A549 (cell line): ENCODE results near the gene RAPGEF2. TPM values are rescaled to one million over a fixed set of nuclear protein-coding genes. Genes with fewer than 3 reads are reported as not detected.

Source experiments
- ATAC-seq, 2 experiments: fragments of 200-7000 bp in 1 of 2; fragments of >200 bp in 1 of 2; cut with Nextera tagmentation in 1 of 2; cut with Tn5 transposase in 1 of 2; 3 replicates each; pipeline versions ENCODE4 v1.8.0 to v1.9.1; 2018 to 2020; ENCODE audit warnings: mild to moderate bottlenecking in 1 of 2, moderate library complexity in 1 of 2
- CTCF ChIA-PET: fragments of 300-600 bp; sonication (Branson Sonifier 250); formaldehyde crosslinking; extraction: SDS; loops from one replicate; lab custom pipeline; 2021; ENCODE audit warnings: antibody characterized with exemption, inconsistent platforms; lab: Yijun Ruan, JAX
- POLR2A ChIA-PET: fragments of 350-600 bp; formaldehyde crosslinking; extraction: SDS; loops from one replicate; lab custom pipeline; 2021; ENCODE audit warnings: antibody characterized with exemption, inconsistent platforms; lab: Yijun Ruan, JAX
- DNase-seq, 2 experiments: peaks; one replicate each; pipeline versions ENCODE4 v3.0.0 to v3.0.0-alpha.2; 2011 to 2016; ENCODE audit warnings: low read depth in 1 of 2, low spot score in 1 of 2
- FAIRE-seq: peaks from 2 replicates; lab custom pipeline; 2011; peaks lifted over from hg19 to GRCh38; lab: Jason Lieb, UNC
- H3K27ac ChIP-seq, 2 experiments: fragments of >200 bp; sonication (Bioruptor Twin); formaldehyde crosslinking; 3 replicates each; pipeline ENCODE4 v1.5.1; 2016 to 2017
- H3K4me1 ChIP-seq: fragments of >200 bp; sonication (Bioruptor Twin); formaldehyde crosslinking; 3 replicates; pipeline ENCODE4 v1.6.1; 2016
- H3K4me2 ChIP-seq: fragments of >200 bp; sonication (Bioruptor Twin); formaldehyde crosslinking; 3 replicates; pipeline ENCODE4 v1.6.1; 2016
- H3K4me3 ChIP-seq: fragments of >200 bp; sonication (Bioruptor Twin); formaldehyde crosslinking; 3 replicates; pipeline ENCODE4 v1.5.1; 2016
- H3K9me3 ChIP-seq: fragments of >200 bp; sonication (Bioruptor Twin); formaldehyde crosslinking; 3 replicates; pipeline ENCODE4 v1.6.1; 2016
- CBX8 ChIP-seq: fragments of 200-600 bp; sonication (generic); IDR thresholded peaks from 2 replicates; pipeline ENCODE4 v1.6.1; 2016
- CTCF ChIP-seq: fragments of >200 bp; sonication (Bioruptor Twin); formaldehyde crosslinking; IDR thresholded peaks from 3 replicates; pipeline ENCODE4 v1.5.1; 2016
- E2F6 ChIP-seq: IDR thresholded peaks from 2 replicates; pipeline ENCODE4 v1.6.1; 2012; ENCODE audit warnings: low read depth, borderline replicate concordance
- EHMT2 ChIP-seq: fragments of 200-600 bp; sonication (generic); IDR thresholded peaks from 2 replicates; pipeline ENCODE4 v1.6.1; 2016; ENCODE audit warnings: antibody characterized with exemption, low read depth, mild to moderate bottlenecking, moderate library complexity
- HDAC2 ChIP-seq: fragments of 200-600 bp; sonication (generic); IDR thresholded peaks from 2 replicates; pipeline ENCODE4 v1.6.1; 2016
- HMGXB4 ChIP-seq: fragments of 250-450 bp; sonication (Bioruptor Pico); IDR thresholded peaks from 2 replicates; pipeline ENCODE4 v1.5.0; 2021; ENCODE audit warnings: mild to moderate bottlenecking, moderate library complexity, borderline replicate concordance
- HOXA7 ChIP-seq: fragments of 250-450 bp; sonication (Bioruptor Pico); IDR thresholded peaks from 2 replicates; pipeline ENCODE4 v1.5.0; 2020; ENCODE audit warnings: mild to moderate bottlenecking, moderate library complexity
- JUNB ChIP-seq: fragments of >200 bp; sonication (Bioruptor Twin); formaldehyde crosslinking; IDR thresholded peaks from 2 replicates; pipeline ENCODE4 v1.6.1; 2016
- MAFK ChIP-seq: fragments of 450-650 bp; IDR thresholded peaks from 2 replicates; pipeline ENCODE4 v1.6.1; 2014; ENCODE audit not compliant: partially characterized antibody
- NFE2L2 ChIP-seq: fragments of 150-350 bp; conservative IDR thresholded peaks from 2 replicates; pipeline ENCODE4 v1.6.1; 2014; ENCODE audit warnings: low read length
- RARB ChIP-seq: fragments of 250-450 bp; sonication (Bioruptor Pico); IDR thresholded peaks from 2 replicates; pipeline ENCODE4 v1.8.0; 2021; ENCODE audit warnings: mild to moderate bottlenecking, moderate library complexity
- RCOR1 ChIP-seq: fragments of 150-350 bp; IDR thresholded peaks from 2 replicates; pipeline ENCODE4 v1.6.1; 2014; ENCODE audit warnings: antibody characterized with exemption, low read length, low read depth
- RFX5 ChIP-seq: fragments of 450-650 bp; IDR thresholded peaks from 2 replicates; pipeline ENCODE4 v1.7.1; 2014; ENCODE audit warnings: antibody characterized with exemption, mild to moderate bottlenecking, moderate library complexity
- SMC3 ChIP-seq: fragments of >200 bp; sonication (Bioruptor Twin); formaldehyde crosslinking; IDR thresholded peaks from 3 replicates; pipeline ENCODE4 v1.6.1; 2018; ENCODE audit warnings: inconsistent platforms
- SREBF2 ChIP-seq: fragments of 450-650 bp; IDR thresholded peaks from 2 replicates; pipeline ENCODE4 v1.6.1; 2014; ENCODE audit warnings: mild to moderate bottlenecking, moderate library complexity
- USF2 ChIP-seq: fragments of 450-650 bp; IDR thresholded peaks from 2 replicates; pipeline ENCODE4 v1.6.1; 2014; ENCODE audit warnings: antibody characterized with exemption
- ZC3H11A ChIP-seq: fragments of 450-650 bp; IDR thresholded peaks from 2 replicates; pipeline ENCODE4 v1.6.1; 2014; ENCODE audit warnings: antibody characterized with exemption, mild to moderate bottlenecking
- ZFP36 ChIP-seq: fragments of 450-650 bp; IDR thresholded peaks from 2 replicates; pipeline ENCODE4 v1.6.1; 2014; ENCODE audit warnings: borderline replicate concordance; ENCODE audit not compliant: partially characterized antibody
- ZNF302 ChIP-seq: fragments of 250-450 bp; sonication (Bioruptor Pico); IDR thresholded peaks from 2 replicates; pipeline ENCODE4 v1.9.0; 2021; ENCODE audit warnings: inconsistent platforms, mild to moderate bottlenecking, moderate library complexity
- WGBS: methylation state at CpG from one replicate; pipeline ENCODE4 v1.1.6; 2017; ENCODE audit errors: missing lambda C conversion rate; 5-methylcytosine and 5-hydroxymethylcytosine counted together
- polyA plus RNA-seq, 4 experiments: library from polyadenylated mRNA; depleted of rRNA in 3 of 4; stranded (reverse); fragments of >200 nt; fragmentation: RNase III in 1 of 4; extraction: RNeasy Plus Mini Kit Qiagen cat#74134 plus additional on column Dnase treatment in 1 of 4; gene quantifications; 2 replicates in 3 of 4; 3 replicates in 1 of 4; pipeline ENCODE4 v1.2.3, GENCODE V29; 2011 to 2017
- small RNA-seq, 6 experiments: library from RNA; depleted of rRNA; stranded (forward); fragments of <200 nt; gene quantifications; one replicate each; pipeline ENCODE3, GENCODE V24; 2012

The RAPGEF2 gene
- polyA plus RNA-seq, 2 of the 4 experiments (the other 2 are of a cell fraction): 10.7 to 31.8 TPM

GRCh38 chr4:159401226-159401712, 298.4 kb downstream of the RAPGEF2 start:
- H3K4me2 ChIP-seq: no peak overlapping the region
- DNase-seq (no peak), FAIRE-seq (no peak), ATAC-seq (0 out of 6 replicates have a peak, but pooled peaks of 1 of the 2 experiments have one; percentile 34)
- ChIA-PET POLR2A (no interaction called here), CTCF (no interaction called here)
- no peak overlapping the region for H3K4me3 ChIP-seq
- TF ChIP-seq SREBF2: no peak
- no peak for TF ChIP-seq HDAC2
- no peak for TF ChIP-seq RFX5
- no peak for TF ChIP-seq HMGXB4
- TF ChIP-seq RCOR1: no peak
- TF ChIP-seq HOXA7: no peak
- no peak for TF ChIP-seq ZC3H11A
- TF ChIP-seq ZFP36: no peak
- TF ChIP-seq ZNF302 (CRISPR knock-in tag): no peak
- no peak for TF ChIP-seq CTCF
- TF ChIP-seq CBX8: no peak
- no peak for TF ChIP-seq EHMT2
- no peak for TF ChIP-seq NFE2L2
- H3K9me3 ChIP-seq: no peaks in the 10 kb centered on the region
- no peak overlapping the region for H3K27ac ChIP-seq
- H3K4me1 ChIP-seq: no peaks in the 10 kb centered on the region
- WGBS: 89% methylated on average over 4 of the region's 4 CpGs

GRCh38 chr4:159401791-159402380, 299.0 kb downstream of the RAPGEF2 start:
- ChIA-PET POLR2A (no interaction called here), CTCF (interaction anchor here (0.7 to 1.1 kb wide), 2 partner anchors 8 to 37 kb away, joined by 3 read pairs; no protein-coding TSS in a partner anchor)
- TF ChIP-seq SMC3 (no peak), NFE2L2 (no peak), CBX8 (no peak), EHMT2 (no peak), ZFP36 (no peak), HOXA7 (no peak), JUNB (no peak), MAFK (no peak), USF2 (no peak), RARB (CRISPR knock-in tag) (no peak), E2F6 (no peak)
- FAIRE-seq: no peak
- no peak; a peak in 2 of 6 replicates for ATAC-seq
- Histone ChIP-seq H3K4me2 (no peak overlapping the region), H3K9me3 (no peaks in the 10 kb centered on the region), H3K4me3 (no peak overlapping the region), H3K27ac (no peak overlapping the region), H3K4me1 (no peaks in the 10 kb centered on the region)
- DNase-seq: peak in 1 of 2 experiments; percentile 33
- 28% methylated on average over 4 of the region's 6 CpGs for WGBS

Small RNAs within 50 kb of the gene (small RNA-seq; reads per million reads assigned to genes)
- 0 reads per million in 6 experiments for gene AC074344.1
- 0 to 0.77 (median 0) reads per million in 6 experiments for gene MIR3688-1
- 0 reads per million in 6 experiments for gene RF00019
